Peyer's patch (tissue), 4 donors: Measurements from ENCODE around the gene TMC1. TPM values are rescaled to one million over a fixed set of nuclear protein-coding genes. Genes with fewer than 3 reads are reported as not detected.
"Not testable (repeated sequence)": the region's sequence is repeated elsewhere in the genome, so short reads cannot be mapped to it uniquely, and the experiment has no call there.

Source experiments
- DNase-seq, 3 donors: peaks; one replicate each; pipeline ENCODE4 v3.0.0-alpha.2; 2017 to 2019
- H3K27ac ChIP-seq, 4 donors: fragments of 200-600 bp; sonication (generic); one replicate each; pipeline ENCODE4 v1.5.1; 2016 to 2019
- H3K27me3 ChIP-seq, 2 donors: fragments of 200-600 bp; sonication (generic); one replicate each; pipeline ENCODE4 v1.5.1; 2019
- H3K36me3 ChIP-seq, 3 donors: fragments of 200-600 bp; sonication (generic); one replicate each; pipeline ENCODE4 v1.5.1; 2016 to 2019
- H3K4me1 ChIP-seq, 4 donors: fragments of 200-600 bp; sonication (generic); one replicate each; pipeline ENCODE4 v1.5.1; 2016 to 2019
- H3K4me3 ChIP-seq, 4 donors: fragments of 200-600 bp; sonication (generic); 1 replicate in 3 of 4; 2 replicates in 1 of 4; pipeline ENCODE4 v1.5.1; 2016 to 2019; ENCODE audit warnings: mild to moderate bottlenecking in 1 of 4
- H3K9me3 ChIP-seq, 4 donors: fragments of 200-600 bp; sonication (generic); one replicate each; pipeline ENCODE4 v1.5.1; 2016 to 2019; ENCODE audit warnings: mild to moderate bottlenecking in 1 of 4
- POLR2A ChIP-seq, 2 donors: fragments of 450-650 bp; IDR thresholded peaks; one replicate each; pipeline ENCODE4 v1.5.1; 2017; ENCODE audit warnings: antibody characterized with exemption in 2 of 2, mild to moderate bottlenecking in 2 of 2, moderate library complexity in 2 of 2
- total RNA-seq, 4 donors: library from RNA; depleted of rRNA; stranded (reverse); fragments of >200 nt; gene quantifications; one replicate each; pipeline ENCODE4 v1.1.0, GENCODE V29; 2016
- TF ChIP-seq, protein P1 (sequence below), 6 experiments: fragments of 450-650 bp in 4 of 6; fragments of 200-600 bp in 2 of 6; sonication (generic) in 1 of 6; IDR thresholded peaks; one replicate each; pipeline ENCODE4 v1.5.1; 2017 to 2019; ENCODE audit warnings: antibody characterized with exemption in 6 of 6, mild to moderate bottlenecking in 3 of 6, moderate library complexity in 1 of 6

Gene TMC1
- total RNA-seq, 4 donors from 2014 or later: not detected

DNA sequence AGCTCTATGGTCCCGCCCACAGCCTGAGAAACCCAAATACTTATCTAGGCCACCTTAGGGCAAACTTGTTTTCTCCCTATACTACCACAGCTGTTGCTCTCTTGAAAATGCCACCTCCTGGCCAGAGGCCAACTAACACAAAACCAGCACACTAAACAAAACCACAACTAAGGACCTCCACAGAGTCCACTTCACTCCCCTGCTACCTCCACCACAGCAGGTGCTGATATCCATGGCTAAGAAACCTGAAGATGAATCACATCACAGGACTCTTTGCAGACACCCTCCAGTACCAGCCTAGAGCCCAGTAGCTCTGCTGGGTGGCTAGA lies 323.0 kb downstream of the TMC1 start:
- H3K9me3 ChIP-seq: no peaks in the 10 kb centered on the region
- H3K36me3 ChIP-seq: no peaks in the 10 kb centered on the region
- no peak overlapping the region for H3K27ac ChIP-seq
- H3K4me1 ChIP-seq: no peaks in the 10 kb centered on the region
- no peak overlapping the region for H3K4me3 ChIP-seq
- no peak for DNase-seq
- H3K27me3 ChIP-seq: no peaks in the 10 kb centered on the region
- no peak for TF ChIP-seq POLR2A (IDR thresholded peaks at IDR 0.05)
- TF ChIP-seq, protein P1, sequence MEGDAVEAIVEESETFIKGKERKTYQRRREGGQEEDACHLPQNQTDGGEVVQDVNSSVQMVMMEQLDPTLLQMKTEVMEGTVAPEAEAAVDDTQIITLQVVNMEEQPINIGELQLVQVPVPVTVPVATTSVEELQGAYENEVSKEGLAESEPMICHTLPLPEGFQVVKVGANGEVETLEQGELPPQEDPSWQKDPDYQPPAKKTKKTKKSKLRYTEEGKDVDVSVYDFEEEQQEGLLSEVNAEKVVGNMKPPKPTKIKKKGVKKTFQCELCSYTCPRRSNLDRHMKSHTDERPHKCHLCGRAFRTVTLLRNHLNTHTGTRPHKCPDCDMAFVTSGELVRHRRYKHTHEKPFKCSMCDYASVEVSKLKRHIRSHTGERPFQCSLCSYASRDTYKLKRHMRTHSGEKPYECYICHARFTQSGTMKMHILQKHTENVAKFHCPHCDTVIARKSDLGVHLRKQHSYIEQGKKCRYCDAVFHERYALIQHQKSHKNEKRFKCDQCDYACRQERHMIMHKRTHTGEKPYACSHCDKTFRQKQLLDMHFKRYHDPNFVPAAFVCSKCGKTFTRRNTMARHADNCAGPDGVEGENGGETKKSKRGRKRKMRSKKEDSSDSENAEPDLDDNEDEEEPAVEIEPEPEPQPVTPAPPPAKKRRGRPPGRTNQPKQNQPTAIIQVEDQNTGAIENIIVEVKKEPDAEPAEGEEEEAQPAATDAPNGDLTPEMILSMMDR (IDR thresholded peaks at IDR 0.05): no peak

DNA sequence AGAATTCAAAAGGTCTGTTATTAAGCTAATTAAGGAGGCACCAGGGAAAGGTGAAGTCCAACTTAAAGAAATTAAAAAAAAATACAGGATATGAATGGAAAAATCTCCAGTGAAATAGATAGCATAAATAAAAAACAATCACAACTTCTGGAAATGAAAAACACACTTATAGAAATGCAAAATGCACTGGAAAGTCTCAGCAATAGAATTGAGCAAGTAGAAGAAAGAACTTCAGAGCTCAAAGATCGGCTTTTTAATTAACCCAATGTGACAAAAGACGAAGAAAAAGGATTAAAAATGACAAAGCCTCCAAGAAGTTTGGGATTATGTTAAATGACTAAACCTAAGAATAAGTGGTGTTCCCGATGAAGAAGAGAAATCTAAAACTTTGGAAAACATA lies 323.6 kb downstream of the TMC1 start:
- not testable (repeated sequence) for H3K36me3 ChIP-seq, H3K27ac ChIP-seq

DNA sequence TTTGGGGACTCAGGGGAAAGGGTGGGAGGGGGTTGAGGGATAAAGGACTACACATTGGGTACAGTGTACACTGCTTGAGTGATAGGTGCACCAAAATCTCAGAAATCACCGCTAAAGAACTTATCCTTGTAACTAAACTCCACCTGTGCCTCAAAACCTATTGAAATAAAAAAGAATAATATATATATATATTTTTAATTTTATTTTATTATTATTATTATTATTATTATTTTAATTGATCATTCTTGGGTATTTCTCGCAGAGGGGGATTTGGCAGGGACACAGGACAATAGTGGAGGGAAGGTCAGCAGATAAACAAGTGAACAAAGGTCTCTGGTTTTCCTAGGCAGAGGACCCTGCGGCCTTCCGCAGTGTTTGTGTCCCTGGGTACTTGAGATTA lies 328.8 kb downstream of the TMC1 start:
- not testable (repeated sequence) for H3K27me3 ChIP-seq, DNase-seq, H3K36me3 ChIP-seq, H3K9me3 ChIP-seq, H3K4me3 ChIP-seq, H3K4me1 ChIP-seq, H3K27ac ChIP-seq

More for the DNA sequence above, 323.6 kb downstream of the TMC1 start:
- not testable (repeated sequence) for H3K4me1 ChIP-seq, H3K9me3 ChIP-seq, DNase-seq, H3K4me3 ChIP-seq, H3K27me3 ChIP-seq

DNA sequence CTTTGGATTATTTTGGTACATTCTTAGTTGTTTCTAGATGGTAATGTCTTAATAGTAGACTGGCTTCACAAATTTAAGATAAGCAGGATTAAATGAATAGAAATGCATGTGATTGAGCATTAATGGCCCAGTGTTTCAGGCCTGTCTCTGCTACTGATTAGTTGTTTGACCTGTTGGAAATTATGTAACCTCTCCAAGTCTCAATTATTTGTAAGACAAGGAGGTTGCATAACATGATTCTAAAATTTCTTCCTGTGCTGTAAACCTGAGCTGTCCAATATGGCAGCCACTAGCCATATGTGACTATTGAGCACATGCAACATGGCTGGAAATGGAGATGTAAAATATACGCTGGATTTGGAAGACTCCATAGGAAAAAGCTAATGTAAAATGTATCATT lies 333.9 kb downstream of the TMC1 start:
- Histone ChIP-seq H3K9me3 (no peaks in the 10 kb centered on the region), H3K36me3 (no peaks in the 10 kb centered on the region), H3K4me1 (peaks cover 0 to 11% (median 3%) of the 10 kb centered on the region in 4 donors), H3K4me3 (no peak overlapping the region), H3K27me3 (no peaks in the 10 kb centered on the region), H3K27ac (no peak overlapping the region)
- no peak for DNase-seq
- no peak for TF ChIP-seq POLR2A (IDR thresholded peaks at IDR 0.05)
- TF ChIP-seq, protein P1 (IDR thresholded peaks at IDR 0.05): no peak

DNA sequence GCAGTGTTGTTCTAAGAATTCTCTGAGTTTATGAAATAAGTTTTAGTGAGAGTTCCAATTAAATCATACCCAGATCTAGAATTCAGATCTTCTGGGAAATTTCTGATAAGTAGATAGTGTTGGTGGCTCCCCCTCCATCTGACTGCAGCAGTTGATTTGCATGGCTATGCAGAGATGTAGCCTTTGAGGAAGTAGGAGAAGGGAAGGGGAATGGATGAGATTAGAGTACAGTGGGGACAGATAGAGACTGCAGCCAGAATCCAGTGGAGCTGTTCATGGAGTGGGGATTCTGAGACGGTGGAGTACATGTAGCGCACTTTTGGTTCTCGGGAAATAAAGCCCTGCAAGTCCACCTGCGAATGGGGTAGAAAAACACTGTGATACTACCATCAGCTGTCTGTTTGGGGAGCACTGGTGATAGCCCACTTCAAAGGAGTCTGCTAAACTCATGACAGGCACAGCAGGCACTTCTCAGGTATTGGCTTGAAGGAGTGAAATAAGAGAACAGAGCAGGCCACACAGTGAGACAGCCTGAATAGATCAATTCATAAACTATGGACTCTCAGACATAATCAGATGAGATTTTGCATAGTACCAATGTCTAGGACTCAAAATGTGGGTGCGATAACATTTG lies 334.6 kb downstream of the TMC1 start:
- Histone ChIP-seq H3K36me3 (no peaks in the 10 kb centered on the region), H3K9me3 (no peaks in the 10 kb centered on the region), H3K4me1 (peaks cover 0 to 11% (median 3%) of the 10 kb centered on the region in 4 donors), H3K27ac (no peak overlapping the region), H3K27me3 (no peaks in the 10 kb centered on the region), H3K4me3 (no peak overlapping the region)
- no peak for DNase-seq
- TF ChIP-seq, protein P1 (IDR thresholded peaks at IDR 0.05): no peak
- TF ChIP-seq POLR2A (IDR thresholded peaks at IDR 0.05): no peak

DNA sequence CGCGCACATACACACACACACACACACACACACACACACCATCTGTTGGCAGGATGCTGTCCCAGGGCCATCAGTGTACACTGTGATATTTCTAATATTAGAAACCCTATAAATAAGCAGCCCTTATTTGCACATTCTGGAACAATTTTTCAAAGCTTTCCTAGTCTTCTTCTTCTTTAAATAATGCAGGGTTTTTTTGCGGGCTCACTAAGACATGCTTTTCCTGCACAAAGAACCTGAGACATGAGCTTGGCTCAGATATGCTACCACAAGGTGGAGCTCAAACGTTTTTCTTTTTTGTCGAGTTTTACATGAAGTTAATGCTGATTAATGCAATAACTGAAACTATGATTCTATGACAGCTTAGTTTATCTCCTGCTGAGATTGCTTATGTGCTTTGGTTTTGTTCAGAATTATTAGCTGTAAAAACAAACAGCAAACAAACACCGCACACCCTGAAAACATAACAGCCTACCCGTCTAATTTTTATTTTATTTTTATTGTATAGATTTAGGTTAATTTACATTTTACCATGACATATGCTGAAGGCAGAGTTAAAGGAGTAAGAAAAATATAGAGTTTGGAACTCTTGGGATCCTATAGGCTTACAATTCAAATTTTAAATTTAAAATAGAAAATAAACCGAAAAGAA lies 335.7 kb downstream of the TMC1 start:
- H3K27ac ChIP-seq: peak overlapping the region in 2 of 4 donors; percentile 11 to 20
- TF ChIP-seq, protein P1 (IDR thresholded peaks at IDR 0.05): peak in 4 of 6 experiments; percentile 52 to 79 (median 78)
- TF ChIP-seq POLR2A (IDR thresholded peaks at IDR 0.05): no peak

More for the DNA sequence above, 335.7 kb downstream of the TMC1 start:
- H3K4me1 ChIP-seq: peaks cover 0 to 11% (median 3%) of the 10 kb centered on the region in 4 donors
- H3K27me3 ChIP-seq: no peaks in the 10 kb centered on the region
- H3K4me3 ChIP-seq: no peak overlapping the region
- DNase-seq: no peak
- no peaks in the 10 kb centered on the region for H3K9me3 ChIP-seq
- H3K36me3 ChIP-seq: no peaks in the 10 kb centered on the region
